Prostate gland (tissue), 2 donors: ENCODE results near the gene RBM3. TPM values are rescaled to one million over a fixed set of nuclear protein-coding genes. Genes with fewer than 3 reads are reported as not detected.

Experiments
- DNase-seq: peaks from one replicate; pipeline ENCODE4 v3.0.0-alpha.2; 2019; ENCODE audit warnings: low spot score
- H3K27ac ChIP-seq, 2 donors: fragments of 200-600 bp; sonication (generic); 2 replicates each; pipeline ENCODE4 v1.5.1; 2017 to 2019
- H3K27me3 ChIP-seq: fragments of 200-600 bp; sonication (generic); replicated peaks from 2 replicates; pipeline ENCODE4 v1.5.1; 2019; ENCODE audit not compliant: insufficient read depth
- H3K36me3 ChIP-seq, 2 donors: fragments of 200-600 bp; sonication (generic); 1 replicate in 1 of 2; 2 replicates in 1 of 2; pipeline versions ENCODE4 v1.5.1 to v1.8.1; 2017 to 2019
- H3K4me1 ChIP-seq: fragments of 200-600 bp; sonication (generic); replicated peaks from 2 replicates; pipeline ENCODE4 v1.5.1; 2019
- H3K4me3 ChIP-seq, 2 donors: fragments of 200-600 bp; sonication (generic); 2 replicates each; pipeline ENCODE4 v1.5.1; 2017 to 2019
- H3K9me3 ChIP-seq: fragments of 200-600 bp; sonication (generic); 2 replicates; pipeline ENCODE4 v1.5.1; 2017
- CTCF ChIP-seq, 4 experiments: fragments of 200-600 bp in 2 of 4; fragments of 450-650 bp in 2 of 4; sonication (generic) in 2 of 4; IDR thresholded peaks; 1 replicate in 3 of 4; 2 replicates in 1 of 4; pipeline ENCODE4 v1.5.1; 2016 to 2019; ENCODE audit warnings: antibody characterized with exemption in 4 of 4, mild to moderate bottlenecking in 2 of 4, moderate library complexity in 2 of 4
- POLR2A ChIP-seq: fragments of 450-650 bp; IDR thresholded peaks from one replicate; pipeline ENCODE4 v1.6.1; 2016; ENCODE audit warnings: antibody characterized with exemption, mild to moderate bottlenecking
- POLR2AphosphoS5 ChIP-seq: sonication (generic); formaldehyde crosslinking; IDR thresholded peaks from one replicate; pipeline ENCODE4 v1.6.1; 2017; ENCODE audit warnings: antibody characterized with exemption
- WGBS: methylation state at CpG from one replicate; pipeline ENCODE4 v1.1.5; 2018; 5-methylcytosine and 5-hydroxymethylcytosine counted together
- intact Hi-C: fragments of 100-400 bp; cut with DNase I; formaldehyde crosslinking; loops from one replicate; pipeline ENCODE4 v1.14.2; 2022
- total RNA-seq, 2 donors: library from RNA; depleted of rRNA; stranded (reverse); fragments of >200 nt; gene quantifications; one replicate each; pipeline ENCODE4 v1.1.0, GENCODE V29; 2016

The RBM3 gene
- total RNA-seq, 2 donors from 2014 or later, result 155 to 169 TPM

- intact Hi-C loops, result loop anchor here (10.0 kb wide), 1 partner anchor 63 kb away; the partner anchor contains the start of gene TBC1D25
- WGBS, result 0% methylated on average over 24 of the region's 62 CpGs
- peak; percentile 86 for DNase-seq
- Histone ChIP-seq H3K36me3 (no peaks in the 10 kb centered on the region), H3K4me3 (peak within 1 kb of the TSS; percentile 46 to 59), H3K27me3 (no peaks in the 10 kb centered on the region), H3K4me1 (no peaks in the 10 kb centered on the region), H3K27ac (peak within 1 kb of the TSS; percentile 94 to 97), H3K9me3 (no peaks in the 10 kb centered on the region)
- TF ChIP-seq POLR2AphosphoS5 (peak; percentile 91), POLR2A (peak; percentile 58), CTCF (IDR thresholded peaks at IDR 0.05) (no peak)
Observed at GRCh38 chrX:48597353-48598264, 23.3 kb downstream of the RBM3 start, which contains the start of gene WDR13. Gene WDR13, plus strand, starts transcription at chrX:48597492. Its CDS starts 505 bp downstream, at chrX:48597997.

DNA sequence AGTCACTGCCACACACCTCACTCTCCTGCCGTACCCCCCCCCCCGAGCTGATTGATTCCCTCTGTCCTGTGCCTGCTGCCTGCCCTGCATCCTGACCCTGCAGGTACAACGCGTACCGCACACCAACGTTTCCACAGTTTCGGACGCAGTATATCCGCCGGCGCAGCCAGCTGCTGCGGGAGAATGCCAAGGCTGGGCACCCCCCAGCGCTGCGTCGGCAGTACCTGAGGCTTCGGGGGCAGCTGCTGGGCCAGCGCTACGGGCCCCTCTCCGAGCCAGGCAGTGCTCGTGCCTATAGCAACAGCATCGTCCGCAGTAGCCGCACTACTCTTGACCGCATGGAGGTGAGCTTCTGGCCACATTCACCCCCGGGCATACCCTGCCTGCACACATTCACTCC lies 24.3 kb downstream of the RBM3 start:
- no peak for TF ChIP-seq CTCF (IDR thresholded peaks at IDR 0.05)
- TF ChIP-seq POLR2A, result no peak
- no peak for TF ChIP-seq POLR2AphosphoS5
- intact Hi-C loops, result loop anchor here (10.0 kb wide), 1 partner anchor 64 kb away; the partner anchor contains the start of gene TBC1D25
- Histone ChIP-seq H3K36me3 (no peaks in the 10 kb centered on the region), H3K27me3 (no peaks in the 10 kb centered on the region), H3K27ac (peak overlapping the region in 1 of 2 donors; percentile 97), H3K9me3 (no peaks in the 10 kb centered on the region), H3K4me1 (no peaks in the 10 kb centered on the region), H3K4me3 (peak overlapping the region; percentile 46 to 59)
- no peak for DNase-seq
- WGBS, result 94% methylated on average over 16 of the region's 25 CpGs

DNA sequence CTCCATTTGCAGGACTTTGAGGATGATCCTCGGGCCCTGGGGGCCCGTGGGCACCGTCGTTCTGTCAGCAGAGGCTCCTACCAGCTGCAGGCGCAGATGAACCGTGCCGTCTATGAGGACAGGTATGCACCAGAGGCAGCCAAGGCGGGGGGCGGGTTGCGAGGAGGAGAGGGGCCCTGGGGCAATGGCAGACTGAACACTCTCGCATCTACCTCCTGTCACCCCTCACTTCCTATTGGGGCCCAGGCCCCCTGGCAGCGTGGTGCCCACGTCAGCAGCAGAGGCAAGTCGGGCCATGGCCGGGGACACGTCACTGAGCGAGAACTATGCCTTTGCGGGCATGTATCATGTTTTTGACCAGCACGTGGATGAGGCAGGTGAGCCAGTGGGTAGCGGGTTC lies 25.1 kb downstream of the RBM3 start:
- DNase-seq, result no peak
- Histone ChIP-seq H3K4me3 (no peak overlapping the region), H3K9me3 (no peaks in the 10 kb centered on the region), H3K4me1 (no peaks in the 10 kb centered on the region), H3K36me3 (no peaks in the 10 kb centered on the region), H3K27me3 (no peaks in the 10 kb centered on the region), H3K27ac (no peak overlapping the region)
- WGBS, result 95% methylated on average over 9 of the region's 20 CpGs
- intact Hi-C loops, result loop anchor here (10.0 kb wide), 1 partner anchor 65 kb away; the partner anchor contains the start of gene TBC1D25
- TF ChIP-seq POLR2AphosphoS5, result no peak
- TF ChIP-seq POLR2A, result no peak
- TF ChIP-seq CTCF (IDR thresholded peaks at IDR 0.05), result no peak

GRCh38 chrX:48600226-48600625 lies 25.9 kb downstream of the RBM3 start:
- no peaks in the 10 kb centered on the region for H3K4me1 ChIP-seq
- H3K4me3 ChIP-seq, result no peak overlapping the region
- intact Hi-C loops, result no loop called here
- DNase-seq, result no peak
- no peaks in the 10 kb centered on the region for H3K36me3 ChIP-seq
- no peaks in the 10 kb centered on the region for H3K27me3 ChIP-seq
- H3K27ac ChIP-seq, result no peak overlapping the region
- WGBS, result 93% methylated on average over 16 of the region's 19 CpGs
- H3K9me3 ChIP-seq, result no peaks in the 10 kb centered on the region
- TF ChIP-seq CTCF (IDR thresholded peaks at IDR 0.05) (no peak), POLR2A (no peak), POLR2AphosphoS5 (no peak)
